ENCODE measurements around the gene SPOCK3.
"Not testable (repeated sequence)": the region's sequence is repeated elsewhere in the genome, so short reads cannot be mapped to it uniquely, and the experiment has no call there.

SPOCK3 gene

DNA sequence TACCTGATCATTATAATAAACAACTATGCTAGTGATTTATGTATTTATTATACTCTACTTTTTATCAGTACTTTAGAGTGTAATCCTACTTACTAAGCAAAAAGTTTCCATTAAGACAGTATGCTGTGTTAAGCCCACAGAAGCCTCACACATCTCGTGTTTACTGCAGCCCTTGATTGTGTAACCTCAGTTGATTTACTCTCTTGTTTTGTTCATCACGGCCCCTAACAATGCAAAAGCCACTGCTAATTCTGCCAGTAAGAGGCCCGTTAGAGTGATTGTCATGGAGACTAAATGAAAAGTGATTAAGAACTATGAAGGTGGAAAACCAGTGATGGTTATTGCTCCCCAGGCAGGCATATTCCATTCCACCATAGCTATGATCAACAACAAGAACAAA, 436.2 kb downstream of the SPOCK3 start:
- DNase-seq = no peak

DNA sequence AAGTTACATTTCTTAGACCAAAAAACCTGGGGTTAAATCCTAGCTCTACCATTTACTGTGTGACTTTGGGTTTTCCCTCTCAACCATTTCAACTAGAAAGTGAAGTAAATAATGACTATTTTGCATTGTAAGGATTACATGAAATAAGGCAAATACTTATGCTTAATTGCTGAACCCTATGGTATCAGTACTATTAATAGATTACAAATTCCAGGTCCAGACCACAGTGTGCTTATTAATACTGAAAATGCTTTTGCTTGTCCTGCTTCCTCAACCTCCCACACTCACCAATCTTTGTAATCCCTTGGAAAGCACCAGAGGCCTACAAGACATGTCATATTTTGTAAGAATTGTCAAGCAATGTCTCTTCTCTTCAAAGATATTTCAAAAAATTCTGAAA, 456.5 kb downstream of the SPOCK3 start:
- no peak for DNase-seq

DNA sequence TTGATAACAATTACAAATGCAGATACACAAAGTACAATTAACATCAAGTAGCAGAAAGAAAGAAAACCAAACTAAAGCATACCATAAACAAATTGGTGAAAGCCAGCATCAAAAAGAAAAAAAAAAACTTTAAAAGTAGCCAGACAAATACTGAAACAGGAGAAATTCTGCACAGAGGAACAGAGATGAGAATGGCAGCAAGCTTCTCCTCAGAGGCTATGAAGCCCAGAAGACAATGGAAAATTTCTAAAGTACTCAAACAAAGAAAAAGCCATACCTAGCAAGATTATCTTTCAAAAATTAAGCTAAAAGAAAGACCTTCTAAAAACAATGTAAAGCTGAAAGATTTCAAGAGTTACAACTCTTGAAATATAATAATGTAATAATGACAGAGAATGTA, 471.3 kb downstream of the SPOCK3 start:
- DNase-seq = no peak

DNA sequence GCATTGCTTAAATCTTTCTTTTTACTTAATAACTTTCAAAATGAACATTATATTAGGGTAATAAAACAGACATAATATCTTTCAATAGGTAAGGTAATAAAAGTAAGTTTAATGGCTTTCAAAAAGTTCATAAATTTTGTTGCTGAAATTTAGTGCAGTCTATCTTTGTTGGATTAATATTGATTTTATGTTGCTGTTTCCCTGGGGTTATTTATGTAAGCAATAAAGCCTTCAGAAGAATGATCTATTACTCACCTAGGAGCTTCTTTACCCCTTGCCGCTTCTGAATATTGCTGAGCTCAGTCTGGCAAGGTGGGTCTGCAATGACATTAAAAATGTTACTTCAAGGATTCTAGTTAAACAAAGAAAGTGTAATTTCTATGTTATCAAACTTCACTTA, 492.6 kb downstream of the SPOCK3 start:
- no peak for DNase-seq

DNA sequence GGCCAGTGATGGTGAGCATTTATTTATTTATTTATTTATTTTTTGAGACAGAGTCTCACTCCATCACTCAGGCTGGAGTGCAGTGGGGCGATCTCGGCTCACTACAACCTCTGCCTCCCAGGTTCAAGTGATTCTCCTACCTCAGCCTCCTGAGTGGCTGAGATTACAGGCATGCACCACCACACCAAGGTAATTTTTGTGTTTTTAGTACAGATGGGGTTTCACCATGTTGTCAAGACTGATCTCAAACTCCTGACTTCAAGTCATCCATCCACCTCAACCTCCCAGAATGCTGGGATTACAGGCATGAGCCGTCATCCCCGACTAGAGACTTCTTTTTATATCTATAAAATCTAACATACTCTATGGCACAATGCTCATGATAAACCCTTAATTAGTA, 495.1 kb downstream of the SPOCK3 start:
- not testable (repeated sequence) for DNase-seq

DNA sequence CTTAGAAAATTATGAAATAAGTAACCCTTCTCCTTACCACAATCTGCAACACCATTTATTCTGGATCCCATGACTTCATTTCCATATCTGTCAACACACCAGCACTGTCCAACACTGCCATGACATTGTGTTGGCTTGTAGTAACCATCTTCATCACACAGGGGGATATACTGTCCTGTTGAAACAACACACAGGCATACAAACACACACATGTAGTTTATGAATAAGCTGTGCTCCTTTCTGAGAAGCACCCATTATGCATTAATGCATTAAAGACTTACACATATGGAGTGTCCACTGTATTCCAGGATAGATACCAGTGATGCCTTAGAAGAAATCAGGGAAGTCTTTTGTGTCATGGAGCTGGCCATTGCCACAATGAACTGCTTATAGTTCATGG, 496.9 kb downstream of the SPOCK3 start:
- no peak for DNase-seq

DNA sequence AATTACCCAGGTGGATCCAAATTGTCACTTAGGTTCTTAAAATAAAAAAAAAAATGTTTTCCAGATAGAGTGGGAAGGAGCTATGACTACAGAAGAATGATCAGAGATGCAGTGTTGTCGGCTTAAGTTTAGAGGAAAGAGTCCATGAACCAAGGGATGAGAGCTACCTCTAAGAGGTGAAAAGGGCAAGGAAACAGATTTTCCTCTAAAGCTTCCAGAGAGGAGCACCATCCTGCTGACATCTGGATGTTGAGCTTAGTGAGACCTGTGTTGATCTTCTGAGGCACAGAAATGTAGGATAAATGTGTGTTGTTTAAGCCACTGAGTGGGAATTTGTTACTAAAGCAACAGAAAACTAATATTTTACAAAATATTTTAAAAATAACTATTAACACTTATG, 498.7 kb downstream of the SPOCK3 start:
- DNase-seq = no peak

DNA sequence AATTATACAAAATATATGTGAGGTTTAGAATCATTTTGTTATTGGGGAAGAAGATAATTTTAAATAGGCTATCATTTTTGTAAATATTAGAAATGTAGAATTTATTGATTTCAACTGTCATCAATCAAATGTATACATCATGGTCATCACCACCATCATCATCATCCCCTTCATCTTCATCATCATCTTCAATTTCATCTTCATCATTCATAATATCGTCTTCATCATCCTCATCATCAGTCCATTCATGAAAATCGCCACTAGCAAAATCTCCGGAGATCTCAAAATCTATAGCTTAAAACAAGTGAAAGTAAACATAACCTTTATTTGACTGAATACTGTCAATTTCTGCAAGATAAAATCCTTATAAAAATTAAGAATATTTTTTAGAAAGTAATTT, 499.5 kb downstream of the SPOCK3 start:
- DNase-seq = no peak

DNA sequence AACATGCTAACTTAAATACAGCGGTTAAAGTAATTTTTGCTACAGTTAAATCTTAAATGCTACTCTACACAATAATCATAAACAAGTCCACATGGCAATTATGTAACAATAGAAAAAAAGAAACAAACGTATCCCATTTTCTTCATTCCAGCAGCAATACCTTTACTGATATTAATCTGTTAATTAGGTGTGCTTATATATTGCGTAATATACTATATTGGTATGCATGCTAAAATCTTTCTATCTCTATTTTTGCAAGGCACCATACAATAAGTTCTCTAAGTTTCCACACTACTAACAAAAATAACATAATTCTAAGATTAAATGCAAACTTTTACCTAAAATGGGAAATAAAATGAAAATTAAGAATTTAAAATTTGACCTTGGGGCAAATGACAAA, 500.6 kb downstream of the SPOCK3 start:
- no peak for DNase-seq

DNA sequence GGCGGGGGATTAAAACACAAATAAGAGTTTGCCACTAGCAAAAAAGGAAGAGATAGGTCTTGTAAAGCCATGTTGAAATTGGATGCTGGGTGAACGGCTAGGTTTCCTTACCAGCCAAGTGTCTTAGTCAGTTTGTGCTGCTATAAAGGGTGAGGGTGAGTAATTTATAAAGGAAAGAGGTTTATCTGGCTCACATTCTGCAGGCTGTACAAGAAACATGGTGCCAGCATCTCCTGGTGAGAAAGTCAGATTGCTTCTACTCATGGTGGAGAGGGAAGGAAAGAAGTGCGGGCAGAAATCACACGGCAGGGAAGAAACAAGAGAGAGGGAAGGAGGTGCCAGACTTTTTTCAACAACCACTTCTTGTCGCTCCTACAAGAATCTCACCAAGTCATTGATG, 507.5 kb downstream of the SPOCK3 start:
- DNase-seq = no peak

DNA sequence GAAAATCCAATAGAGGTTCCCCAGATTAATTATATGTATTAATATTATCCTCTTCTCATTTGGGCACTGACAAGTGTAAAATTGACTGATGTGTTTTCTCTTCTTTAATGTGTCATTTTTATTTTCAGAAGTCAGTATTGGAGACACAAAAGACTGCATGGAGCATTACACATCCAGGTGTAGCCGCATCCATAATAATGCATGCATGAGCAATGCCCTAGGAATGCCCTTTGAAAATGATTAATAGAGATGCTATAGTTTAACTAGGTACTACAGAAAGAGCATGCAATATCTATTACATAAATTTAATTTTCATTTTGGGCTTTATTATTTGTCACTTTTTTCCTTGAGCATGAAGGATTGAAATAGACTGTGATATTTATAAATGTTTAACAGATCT, 509.9 kb downstream of the SPOCK3 start:
- no peak for DNase-seq

DNA sequence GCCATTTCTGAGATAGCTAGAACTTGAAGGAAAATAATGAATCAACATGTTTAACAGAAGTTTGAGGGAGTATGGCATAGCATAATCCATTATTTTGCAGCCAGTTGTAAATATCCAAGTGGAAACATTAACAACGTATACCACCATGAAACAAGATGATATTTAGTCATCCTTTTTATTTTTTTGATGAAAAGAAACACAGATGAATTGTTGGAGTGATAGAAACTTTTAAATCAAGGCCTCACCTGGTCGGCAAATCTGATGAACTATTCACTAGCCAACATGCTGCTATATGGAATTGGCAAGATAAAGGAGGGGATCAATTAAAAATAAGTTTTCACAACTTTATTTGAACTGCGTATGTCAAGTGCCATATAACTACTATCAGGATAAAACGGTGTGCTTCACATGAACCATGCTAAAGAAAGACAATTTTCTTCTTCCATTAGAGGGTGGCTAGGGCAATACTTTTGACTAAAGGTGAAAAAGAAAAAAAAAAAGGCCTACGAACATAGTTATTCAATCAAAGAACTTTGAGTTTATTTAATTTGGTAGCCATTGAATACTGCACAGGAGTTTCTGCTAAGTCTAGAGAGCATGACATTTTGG, 510.7 kb downstream of the SPOCK3 start:
- DNase-seq = no peak

DNA sequence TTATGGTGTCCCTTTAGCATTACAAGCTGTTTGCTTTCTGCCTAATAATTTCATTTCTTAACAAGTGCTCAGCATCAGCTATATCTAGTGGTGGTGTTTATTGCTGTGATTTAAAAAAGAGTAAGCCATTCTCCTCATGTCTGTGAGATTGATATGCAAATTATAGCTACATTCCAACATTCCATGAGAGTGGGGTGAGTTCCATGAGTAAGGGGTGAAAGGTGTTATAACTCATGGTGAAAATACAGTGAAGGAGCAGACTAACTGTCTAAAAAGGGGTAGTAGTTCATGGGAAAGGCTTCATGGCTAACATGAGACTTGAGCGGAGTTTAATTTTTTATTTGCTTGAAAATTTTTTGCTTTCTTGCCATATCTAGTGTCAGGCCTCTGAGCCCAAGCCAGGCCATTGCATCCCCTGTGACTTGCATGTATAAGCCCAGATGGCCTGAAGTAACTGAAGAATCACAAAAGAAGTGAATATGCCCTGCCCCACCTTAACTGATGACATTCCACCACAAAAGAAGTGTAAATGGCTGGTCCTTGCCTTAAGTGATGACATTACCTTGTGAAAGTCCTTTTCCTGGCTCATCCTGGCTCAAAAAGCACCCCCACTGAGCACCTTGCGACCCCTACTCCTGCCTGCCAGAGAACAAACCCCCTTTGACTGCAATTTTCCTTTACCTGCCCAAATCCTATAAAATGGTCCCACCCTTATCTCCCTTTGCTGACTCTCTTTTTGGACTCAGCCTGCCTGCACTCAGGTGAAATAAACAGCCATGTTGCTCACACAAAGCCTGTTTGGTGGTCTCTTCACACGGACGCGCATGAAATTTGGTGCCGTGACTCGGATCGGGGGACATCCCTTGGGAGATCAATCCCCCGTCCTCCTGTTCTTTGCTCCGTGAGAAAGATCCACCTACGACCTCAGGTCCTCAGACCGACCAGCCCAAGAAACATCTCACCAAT, 518.3 kb downstream of the SPOCK3 start:
- not testable (repeated sequence) for DNase-seq

DNA sequence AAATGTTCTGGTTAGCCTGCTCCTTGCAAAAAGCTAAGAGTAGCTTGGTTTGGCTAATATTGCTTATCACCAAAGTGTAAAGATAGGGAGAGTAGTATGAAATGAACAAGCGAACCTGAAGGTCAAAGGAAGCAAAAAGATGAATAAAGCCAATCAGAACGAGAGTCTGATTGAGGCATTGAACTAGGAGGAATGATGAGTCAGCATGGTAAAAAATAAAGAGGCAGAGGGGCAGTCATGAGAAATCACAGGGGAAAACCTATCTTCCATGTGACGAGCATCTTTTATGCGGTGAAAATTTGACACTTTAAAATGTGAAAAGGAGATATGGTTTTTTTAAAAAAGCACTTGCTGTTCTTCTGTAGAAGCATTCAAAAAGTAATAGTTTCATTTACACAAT, 533.7 kb downstream of the SPOCK3 start:
- DNase-seq = no peak

DNA sequence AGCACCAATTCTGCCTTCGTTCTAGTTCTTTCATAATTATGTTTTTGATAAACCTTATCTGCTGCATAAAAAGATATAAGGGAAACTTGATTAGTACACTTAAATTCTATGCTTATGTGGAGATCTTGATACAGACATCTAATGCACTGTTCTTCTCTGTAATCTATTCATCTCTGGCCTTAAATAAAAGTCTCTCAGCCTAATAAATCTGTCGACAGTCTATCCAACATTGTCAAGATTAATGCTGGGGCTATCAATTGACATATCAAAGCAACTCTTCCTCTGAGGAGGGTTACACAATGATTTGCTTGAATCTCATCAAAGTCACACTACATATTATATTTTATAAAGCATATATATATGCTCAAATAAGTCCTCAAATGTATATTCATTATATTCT, 545.5 kb downstream of the SPOCK3 start:
- no peak for DNase-seq

DNA sequence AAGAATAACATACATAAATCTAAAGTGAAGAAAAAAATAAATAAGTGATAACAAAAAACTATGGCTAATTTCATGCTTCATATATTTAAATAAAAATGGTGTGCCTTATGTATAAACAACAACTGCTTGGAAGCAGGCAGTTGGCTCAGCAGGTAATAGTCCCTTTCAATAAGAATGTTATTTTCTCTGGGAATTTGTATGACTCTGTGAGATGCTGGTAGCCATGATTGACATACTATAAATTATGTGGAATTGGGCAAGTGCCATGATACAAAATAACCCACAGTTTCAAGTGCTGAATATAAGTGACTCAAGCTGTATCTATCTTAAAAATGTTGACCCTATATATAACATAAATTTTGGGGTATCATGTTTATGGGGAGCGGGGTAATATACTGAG, 546.5 kb downstream of the SPOCK3 start:
- DNase-seq = no peak
